PC-3 (cell line): ENCODE results near the gene C1GALT1.

Experiments used
- CTCF ChIP-seq: fragments of 300-600 bp; sonication (generic); conservative IDR thresholded peaks from 2 replicates; pipeline ENCODE4 v1.5.1; 2017; ENCODE audit warnings: antibody characterized with exemption, low read depth, mild to moderate bottlenecking, low read length
- EZH2 ChIP-seq: fragments of 300-600 bp; sonication (generic); IDR thresholded peaks from one replicate; pipeline ENCODE4 v1.6.1; 2017; ENCODE audit warnings: antibody characterized with exemption, mild to moderate bottlenecking, low read length; ENCODE audit not compliant: unreplicated experiment

- no peak for TF ChIP-seq CTCF
- no peak for TF ChIP-seq EZH2
These were observed 110.3 kb downstream of the C1GALT1 start for GRCh38 chr7:7292608-7293007.
